ENCODE data around the gene FCGR1A.
"Not testable (repeated sequence)": the region's sequence is repeated elsewhere in the genome, so short reads cannot be mapped to it uniquely, and the experiment has no call there.

FCGR1A gene

DNA sequence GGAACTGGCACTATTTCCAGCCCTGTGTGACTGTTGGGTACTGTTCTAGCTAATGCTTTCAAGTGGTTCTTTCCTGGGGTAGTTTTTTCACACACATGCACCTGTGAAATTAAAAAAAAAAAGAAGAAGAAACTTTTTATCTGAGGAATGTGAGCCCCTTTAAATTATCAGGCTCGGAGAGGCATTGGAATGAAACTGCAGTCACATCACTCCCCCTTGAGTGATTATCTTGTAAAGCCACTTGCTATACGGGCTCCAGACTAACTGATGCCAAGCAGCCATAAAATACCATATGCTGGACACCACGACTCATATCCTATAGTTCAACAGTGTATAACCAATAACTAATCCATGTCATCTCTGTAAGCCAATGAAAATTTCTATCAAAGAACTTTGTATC, 5.4 kb upstream of the FCGR1A start:
- not testable (repeated sequence) for DNase-seq (ENCODE audit: low spot score)

DNA sequence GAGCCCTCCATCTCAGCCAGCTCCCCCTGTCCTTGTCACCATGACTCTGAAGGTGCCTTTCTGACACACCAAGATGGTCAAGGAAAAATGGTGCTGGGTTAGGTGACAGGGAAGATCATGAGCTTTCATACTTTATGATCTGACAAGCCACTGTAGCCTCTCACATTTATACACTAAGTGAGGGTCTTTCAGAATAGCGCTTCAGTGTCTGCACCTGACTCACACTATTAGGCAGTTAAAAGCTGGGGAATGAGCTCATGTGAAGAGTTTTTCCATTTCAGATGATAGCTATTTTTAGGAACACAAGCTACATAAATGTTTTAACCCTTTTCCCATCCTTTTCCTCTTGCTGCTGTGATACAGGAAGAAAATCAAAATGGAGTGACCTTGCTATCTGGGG, 4.2 kb upstream of the FCGR1A start:
- DNase-seq (ENCODE audit: low spot score) = not testable (repeated sequence)

DNA sequence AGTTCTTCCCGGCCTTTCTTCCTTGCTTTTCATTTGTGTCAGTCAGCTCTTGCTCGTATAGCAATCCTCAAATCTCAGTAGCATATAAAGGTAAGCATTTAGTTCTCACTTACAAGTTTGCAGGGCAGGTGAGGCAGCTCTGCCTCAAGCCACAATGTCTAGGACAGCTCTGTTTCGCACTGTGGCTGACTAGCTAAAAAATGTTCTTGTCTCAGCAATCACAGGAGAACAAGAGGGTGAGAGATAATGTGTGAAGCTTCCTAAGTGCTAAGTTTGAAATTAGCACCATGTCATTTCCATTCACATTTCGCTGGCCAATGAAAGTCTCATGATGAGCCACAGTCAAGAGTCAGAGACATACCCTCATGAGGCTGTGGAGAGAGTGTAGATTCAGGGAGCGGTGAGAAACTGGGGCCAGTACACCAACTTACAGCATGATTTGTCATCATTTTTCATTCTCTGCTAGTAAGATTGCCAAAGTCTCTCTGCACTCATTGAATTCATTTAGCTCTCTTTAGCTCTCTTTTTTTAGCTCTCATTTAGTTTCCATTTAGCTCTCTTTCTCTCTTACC, 995 bp upstream of the FCGR1A start:
- not testable (repeated sequence) for DNase-seq (ENCODE audit: low spot score)

DNA sequence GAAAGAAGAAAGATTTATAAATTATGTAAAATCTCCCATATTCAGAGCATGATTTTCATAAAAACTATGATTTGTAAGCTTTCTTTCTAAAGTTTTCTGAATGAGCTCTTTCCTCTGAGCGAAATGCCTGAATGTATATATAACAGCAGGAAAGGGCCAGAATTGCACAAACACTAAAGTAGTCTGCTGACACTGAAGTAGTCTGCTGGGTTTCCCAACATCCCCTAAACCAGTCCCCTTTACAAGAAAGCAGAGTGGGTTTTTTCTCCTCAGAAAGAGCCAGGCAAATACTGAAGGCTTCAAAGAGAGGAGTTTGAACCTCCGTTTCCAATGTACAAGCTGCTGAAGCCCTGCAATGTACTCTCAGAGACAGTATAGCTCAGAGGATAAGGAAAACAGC, 795 bp downstream of the FCGR1A start:
- DNase-seq (ENCODE audit: low spot score) = not testable (repeated sequence)

DNA sequence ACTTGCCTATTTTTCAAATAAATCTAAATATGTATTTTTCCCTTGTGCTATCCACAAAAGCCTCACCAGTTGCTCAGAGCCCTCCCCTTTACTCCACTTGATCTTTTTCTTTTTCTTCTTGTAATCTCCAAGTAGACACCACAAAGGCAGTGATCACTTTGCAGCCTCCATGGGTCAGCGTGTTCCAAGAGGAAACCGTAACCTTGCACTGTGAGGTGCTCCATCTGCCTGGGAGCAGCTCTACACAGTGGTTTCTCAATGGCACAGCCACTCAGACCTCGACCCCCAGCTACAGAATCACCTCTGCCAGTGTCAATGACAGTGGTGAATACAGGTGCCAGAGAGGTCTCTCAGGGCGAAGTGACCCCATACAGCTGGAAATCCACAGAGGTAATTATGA, 1.4 kb downstream of the FCGR1A start:
- not testable (repeated sequence) for DNase-seq (ENCODE audit: low spot score)

DNA sequence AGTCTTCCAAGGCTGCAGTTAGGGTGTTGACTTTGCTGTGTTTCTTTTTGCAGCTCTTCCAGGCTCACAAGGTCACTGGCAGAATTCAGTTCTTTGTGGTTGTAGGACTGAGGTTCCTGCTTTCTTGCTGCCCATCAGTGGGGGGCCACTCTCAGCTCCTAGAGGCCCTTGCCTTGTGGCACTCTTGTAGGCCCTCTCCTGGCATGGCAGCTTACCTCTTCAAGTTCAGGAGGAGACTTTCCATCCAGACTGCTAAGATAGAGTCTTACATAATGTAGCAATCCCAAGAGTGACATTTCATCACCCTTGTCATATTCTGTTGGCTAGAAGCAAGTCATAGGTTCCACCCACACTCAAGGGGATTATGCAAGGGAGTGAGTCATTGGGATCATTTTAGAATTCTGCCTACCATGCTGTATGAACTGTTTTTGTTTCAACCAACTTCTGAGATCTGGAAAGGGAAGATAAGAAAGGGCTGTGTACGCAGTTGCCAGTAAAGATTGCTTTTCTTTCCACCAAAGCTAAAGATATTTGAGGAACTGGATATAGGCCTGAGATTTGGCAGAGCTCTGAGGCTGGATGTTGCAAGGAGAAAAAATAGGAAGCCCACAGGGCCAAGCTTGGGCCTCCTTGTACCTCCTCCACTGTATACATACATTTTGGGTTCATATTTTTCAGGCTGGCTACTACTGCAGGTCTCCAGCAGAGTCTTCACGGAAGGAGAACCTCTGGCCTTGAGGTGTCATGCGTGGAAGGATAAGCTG, 5.4 kb downstream of the FCGR1A start:
- DNase-seq (ENCODE audit: low spot score) = not testable (repeated sequence)

DNA sequence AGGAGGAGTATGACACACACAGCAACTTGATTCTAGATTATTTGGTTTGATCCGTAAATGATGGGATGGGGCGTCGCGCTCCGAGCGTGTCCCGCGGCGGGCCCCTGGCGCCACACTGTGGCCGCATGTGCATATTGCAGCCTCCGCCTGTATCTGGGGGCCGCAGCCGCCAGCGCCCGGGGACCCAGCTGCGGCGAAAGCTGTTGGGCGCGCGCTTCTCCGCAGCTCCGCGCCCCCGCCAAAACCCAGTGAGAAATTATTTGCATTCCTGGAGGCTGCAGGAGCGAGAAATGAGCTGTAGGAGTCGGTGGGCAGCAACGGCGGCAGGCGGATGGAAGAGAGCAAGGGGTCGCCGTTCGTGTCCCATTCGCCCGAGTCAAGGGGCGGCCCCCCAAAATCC, 10.0 kb downstream of the FCGR1A start:
- DNase-seq (ENCODE audit: low spot score) = peak; percentile 67

DNA sequence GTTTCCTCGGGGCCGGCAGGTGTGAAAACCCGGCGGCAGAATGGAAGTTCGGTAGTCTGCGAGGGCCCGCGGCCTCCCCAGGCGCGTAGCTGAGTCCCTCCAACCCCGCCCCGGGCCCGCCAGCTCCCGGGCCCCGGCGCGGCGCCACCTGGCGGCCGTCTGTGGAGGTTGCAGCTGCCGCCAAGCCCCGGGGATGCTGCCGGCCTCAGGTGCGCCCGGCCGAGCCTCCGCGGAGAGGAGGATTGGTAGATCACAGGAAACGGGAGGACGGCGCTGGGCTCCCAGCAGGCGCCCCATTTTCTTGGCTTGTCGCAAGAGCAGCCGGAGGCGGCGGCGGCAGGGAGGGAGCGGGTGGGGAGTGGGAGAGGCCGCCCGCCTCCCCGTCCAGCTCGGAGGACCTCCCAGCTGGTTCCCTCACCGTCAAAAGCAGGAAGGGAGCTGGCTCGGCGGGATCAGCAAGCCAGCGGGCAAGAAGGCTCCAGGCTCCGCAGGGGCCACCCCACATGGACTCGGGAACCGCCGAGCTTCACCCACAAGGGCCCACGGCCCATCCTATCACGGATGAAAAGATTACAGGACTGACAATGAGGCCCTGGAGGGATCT, 10.5 kb downstream of the FCGR1A start:
- DNase-seq (ENCODE audit: low spot score) = peak; percentile 81

- not testable (repeated sequence) for DNase-seq (ENCODE audit: low spot score)
Measured at GRCh38 chr1:149793885-149794284, 11.4 kb downstream of the FCGR1A start.

DNA sequence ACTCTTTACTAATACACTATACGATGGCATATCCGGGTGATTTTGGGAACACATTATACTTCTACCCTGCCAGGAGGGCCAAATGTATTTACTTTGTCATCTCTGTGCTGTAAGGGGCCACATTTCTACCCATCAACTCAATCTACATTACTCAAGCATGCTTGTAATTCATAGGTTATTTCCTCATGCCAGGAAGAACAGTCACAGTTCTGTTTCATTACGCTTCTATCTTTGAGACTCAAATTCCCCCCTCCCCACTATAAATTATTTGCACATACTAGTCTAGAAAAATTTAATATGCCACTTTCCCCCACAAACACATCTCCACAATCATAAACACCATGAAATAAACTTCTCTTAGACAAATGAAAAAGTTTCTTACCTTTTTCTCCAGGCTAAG, 19.1 kb downstream of the FCGR1A start:
- DNase-seq (ENCODE audit: low spot score) = not testable (repeated sequence)

DNA sequence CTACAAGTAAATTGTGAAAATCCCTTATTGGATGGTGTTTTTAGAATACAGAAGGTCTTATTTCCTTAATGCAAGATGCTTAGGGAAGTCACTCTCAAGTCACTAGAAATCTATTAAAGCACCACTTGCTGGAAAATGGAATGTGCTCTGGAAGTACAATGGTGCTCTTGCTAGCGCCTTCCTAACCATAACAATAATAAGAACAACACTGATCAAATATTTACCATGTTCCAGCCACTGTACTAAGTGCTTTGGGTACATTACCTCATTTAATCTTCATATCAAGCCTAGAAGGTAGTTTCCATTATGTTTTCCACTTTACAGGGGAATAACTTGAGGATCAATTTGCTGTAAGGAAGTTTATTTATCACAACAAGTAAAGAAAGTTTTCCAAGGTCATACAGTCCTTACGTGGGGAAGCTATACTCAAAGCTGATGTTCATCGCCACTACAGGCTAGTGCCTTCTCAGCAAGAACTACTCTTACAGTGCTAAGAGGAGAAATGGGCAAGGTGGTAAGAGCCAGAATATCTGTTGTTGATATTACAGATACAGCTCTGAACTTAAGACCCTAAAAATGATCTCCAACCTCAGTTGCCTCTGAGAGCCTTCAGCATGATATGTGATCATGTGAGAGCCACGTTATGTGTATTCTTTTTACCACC, 22.1 kb downstream of the FCGR1A start:
- not testable (repeated sequence) for DNase-seq (ENCODE audit: low spot score)

DNA sequence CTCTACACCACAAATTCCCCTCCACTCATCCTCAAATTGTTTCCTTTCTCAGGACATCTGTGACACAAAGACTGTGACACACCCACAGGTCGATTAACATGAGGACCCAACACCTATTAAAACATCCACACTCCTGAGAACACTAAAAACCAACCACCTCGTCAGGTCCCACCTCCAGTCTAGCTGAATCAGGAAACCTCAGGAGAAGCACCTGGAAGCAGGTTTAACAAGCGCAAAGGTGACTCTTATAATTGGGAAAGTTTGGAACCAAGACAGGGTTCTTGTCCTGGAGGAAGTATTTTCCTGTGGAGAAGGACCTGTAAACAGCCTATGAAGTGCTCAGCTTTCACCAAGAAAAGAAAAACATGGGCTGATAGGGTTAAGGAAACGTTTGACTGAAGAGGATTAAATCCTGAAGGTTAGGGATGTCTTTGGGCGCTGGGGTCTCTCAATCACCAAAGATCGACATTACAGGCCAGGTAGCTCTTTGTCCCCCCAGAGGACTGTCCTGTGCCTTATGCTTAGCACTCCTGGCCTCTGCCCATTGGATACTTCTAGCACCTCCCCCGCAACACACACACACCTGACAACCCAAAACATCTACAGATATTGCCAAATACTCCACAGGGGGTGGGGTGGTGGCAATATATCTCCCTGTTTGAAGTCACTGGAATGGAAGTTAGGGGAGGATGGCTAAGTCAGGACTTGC, 28.4 kb downstream of the FCGR1A start:
- peak; percentile 27 for DNase-seq (ENCODE audit: low spot score)

GRCh38 chr1:149811514-149811889, 29.0 kb downstream of the FCGR1A start:
- DNase-seq (ENCODE audit: low spot score) = peak; percentile 31

GRCh38 chr1:149811890-149812829, 29.7 kb downstream of the FCGR1A start:
- peak; percentile 77 for DNase-seq (ENCODE audit: low spot score)

DNA sequence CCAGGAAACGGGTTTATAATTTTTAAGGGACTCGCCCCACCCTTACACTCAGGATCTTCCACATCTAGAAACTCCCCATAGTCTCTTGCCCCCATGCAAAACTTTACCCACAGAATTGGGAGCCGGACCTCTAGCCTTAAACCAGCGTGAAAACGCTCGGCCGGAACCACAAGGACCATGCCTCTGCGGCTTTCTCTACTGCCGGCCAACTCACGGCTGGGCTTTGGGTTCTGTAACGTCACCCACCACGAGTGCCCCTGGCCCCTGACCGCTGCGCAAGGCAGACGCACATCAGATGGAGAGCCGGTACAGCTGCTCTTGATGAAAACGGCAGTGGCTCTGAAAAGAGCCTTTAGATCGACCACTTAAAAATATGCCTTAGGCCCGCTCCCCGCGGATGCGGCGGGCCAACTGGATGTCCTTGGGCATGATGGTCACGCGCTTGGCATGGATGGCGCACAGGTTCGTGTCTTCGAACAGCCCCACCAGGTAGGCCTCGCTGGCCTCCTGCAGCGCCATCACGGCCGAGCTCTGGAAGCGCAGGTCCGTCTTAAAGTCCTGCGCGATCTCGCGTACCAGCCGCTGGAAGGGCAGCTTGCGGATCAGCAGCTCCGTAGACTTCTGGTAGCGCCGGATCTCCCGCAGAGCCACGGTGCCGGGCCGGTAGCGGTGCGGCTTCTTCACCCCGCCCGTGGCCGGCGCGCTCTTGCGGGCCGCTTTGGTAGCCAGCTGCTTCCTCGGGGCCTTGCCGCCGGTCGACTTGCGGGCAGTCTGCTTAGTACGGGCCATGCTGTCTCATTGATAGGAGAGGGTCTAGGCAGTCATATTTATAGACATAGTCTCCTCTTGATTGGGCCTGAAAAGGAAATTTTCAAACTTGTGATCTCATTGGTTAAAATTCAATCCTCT, 30.7 kb downstream of the FCGR1A start:
- DNase-seq (ENCODE audit: low spot score) = peak; percentile 48

DNA sequence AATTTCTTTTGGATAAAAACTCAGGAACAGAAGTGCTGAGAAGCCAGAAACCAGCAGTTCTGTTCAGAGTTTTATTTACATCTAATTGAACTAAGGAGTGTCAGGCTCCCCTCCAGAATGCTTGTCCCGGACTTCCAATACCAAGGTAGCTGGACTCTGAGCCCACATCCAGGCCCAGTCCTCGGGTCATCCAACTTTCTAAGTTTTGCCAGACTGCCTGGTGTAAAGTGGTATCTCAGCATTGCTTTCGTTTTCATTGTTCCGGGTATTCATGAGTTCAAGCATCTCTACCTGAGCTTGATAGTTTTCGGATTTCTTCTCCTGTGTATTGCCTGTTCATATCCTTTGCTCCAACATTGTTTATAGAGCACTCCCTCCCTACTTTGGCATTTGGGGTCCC, 37.9 kb downstream of the FCGR1A start:
- not testable (repeated sequence) for DNase-seq (ENCODE audit: low spot score)

- not testable (repeated sequence) for DNase-seq (ENCODE audit: low spot score)
Measured at GRCh38 chr1:149826555-149826954, 44.1 kb downstream of the FCGR1A start.

- DNase-seq (ENCODE audit: low spot score) = not testable (repeated sequence)
Measured at GRCh38 chr1:149831764-149832315, 49.3 kb downstream of the FCGR1A start.

DNA sequence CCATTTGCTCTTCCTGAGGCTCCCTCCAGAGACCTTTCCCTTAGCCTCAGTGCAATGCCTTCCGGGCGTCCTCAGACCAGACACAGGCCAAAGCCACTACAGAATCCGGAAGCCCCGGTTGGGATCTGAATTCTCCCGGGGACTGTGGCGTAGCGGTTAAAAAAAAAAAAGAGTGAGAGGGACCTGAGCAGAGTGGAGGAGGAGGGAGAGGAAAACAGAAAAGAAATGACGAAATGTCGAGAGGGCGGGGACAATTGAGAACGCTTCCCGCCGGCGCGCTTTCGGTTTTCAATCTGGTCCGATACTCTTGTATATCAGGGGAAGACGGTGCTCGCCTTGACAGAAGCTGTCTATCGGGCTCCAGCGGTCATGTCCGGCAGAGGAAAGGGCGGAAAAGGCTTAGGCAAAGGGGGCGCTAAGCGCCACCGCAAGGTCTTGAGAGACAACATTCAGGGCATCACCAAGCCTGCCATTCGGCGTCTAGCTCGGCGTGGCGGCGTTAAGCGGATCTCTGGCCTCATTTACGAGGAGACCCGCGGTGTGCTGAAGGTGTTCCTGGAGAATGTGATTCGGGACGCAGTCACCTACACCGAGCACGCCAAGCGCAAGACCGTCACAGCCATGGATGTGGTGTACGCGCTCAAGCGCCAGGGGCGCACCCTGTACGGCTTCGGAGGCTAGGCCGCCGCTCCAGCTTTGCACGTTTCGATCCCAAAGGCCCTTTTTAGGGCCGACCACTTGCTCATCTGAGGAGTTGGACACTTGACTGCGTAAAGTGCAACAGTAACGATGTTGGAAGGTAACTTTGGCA, 50.0 kb downstream of the FCGR1A start:
- not testable (repeated sequence) for DNase-seq (ENCODE audit: low spot score)

Measured in ecto neural progenitor cell (in vitro differentiated cells).